COLO829 (cell line): Measurements from ENCODE around the gene CHRNA10.

ENCODE experiments used
- DNase-seq: peaks from one replicate; pipeline ENCODE4 v3.0.0; 2012; ENCODE audit warnings: low spot score

CHRNA10 gene, protein sequence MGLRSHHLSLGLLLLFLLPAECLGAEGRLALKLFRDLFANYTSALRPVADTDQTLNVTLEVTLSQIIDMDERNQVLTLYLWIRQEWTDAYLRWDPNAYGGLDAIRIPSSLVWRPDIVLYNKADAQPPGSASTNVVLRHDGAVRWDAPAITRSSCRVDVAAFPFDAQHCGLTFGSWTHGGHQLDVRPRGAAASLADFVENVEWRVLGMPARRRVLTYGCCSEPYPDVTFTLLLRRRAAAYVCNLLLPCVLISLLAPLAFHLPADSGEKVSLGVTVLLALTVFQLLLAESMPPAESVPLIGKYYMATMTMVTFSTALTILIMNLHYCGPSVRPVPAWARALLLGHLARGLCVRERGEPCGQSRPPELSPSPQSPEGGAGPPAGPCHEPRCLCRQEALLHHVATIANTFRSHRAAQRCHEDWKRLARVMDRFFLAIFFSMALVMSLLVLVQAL

GRCh38 chr11:3671334-3672254 lies at the start of gene CHRNA10:
CHRNA10 (minus strand) TSS chr11:3671384; CDS start chr11:3671312, 72 bp downstream.
- no peak for DNase-seq

DNA sequence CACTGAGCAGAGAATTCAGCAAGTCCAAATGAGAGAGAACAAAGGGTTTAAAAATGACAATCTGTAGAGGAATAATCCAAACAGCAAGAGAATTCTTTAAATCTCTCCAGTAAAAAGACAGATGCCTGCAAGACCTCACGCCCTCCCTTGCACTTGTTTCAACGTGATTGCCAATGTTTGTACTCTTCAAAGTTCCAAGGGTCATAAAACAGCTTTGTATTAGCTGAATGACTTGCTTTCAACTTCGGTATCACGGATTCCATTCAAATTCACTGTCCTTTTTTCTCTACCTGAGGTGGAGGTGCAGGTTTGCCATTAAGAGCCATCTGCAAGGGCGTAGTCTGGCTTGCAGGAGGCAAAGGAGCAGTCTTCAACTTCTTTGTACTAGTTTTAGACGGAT lies 41.1 kb upstream of the CHRNA10 start:
- no peak for DNase-seq

DNA sequence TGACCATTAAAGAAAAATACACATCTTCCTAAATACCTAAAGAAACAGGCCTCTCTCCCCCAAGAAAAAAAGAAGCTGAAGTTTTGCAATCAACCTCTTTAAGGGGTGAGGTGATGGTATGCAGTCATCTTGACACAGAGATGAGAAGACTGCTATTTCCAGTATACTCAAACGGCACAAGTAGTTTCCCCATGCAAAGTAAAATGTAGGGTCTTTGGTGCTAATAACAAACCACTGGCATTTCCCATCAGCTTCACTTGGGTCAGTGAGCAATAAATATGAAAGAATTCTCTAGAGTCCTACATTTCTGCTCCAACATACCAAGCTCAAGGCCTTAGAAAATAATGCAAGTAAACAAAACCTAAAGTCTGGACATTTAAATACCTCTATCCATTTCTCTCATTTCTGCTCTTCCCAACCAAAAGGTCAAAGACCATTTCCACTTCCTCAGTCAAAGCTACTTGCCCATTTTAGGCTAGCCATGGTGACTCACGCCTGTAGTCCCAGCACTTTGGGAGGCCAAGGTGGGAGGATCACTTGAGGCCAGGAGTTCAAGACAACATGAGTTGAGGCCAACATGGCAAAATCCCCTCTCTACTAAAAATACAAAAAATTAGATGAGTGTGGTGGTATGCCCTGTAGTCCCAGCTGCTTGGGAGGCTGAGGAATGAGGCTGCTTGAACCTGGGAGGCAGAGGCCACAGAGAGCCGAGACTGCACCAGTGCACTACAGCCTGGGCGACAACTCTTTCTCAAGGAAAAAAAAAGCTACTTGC lies 39.5 kb upstream of the CHRNA10 start:
- no peak for DNase-seq

DNA sequence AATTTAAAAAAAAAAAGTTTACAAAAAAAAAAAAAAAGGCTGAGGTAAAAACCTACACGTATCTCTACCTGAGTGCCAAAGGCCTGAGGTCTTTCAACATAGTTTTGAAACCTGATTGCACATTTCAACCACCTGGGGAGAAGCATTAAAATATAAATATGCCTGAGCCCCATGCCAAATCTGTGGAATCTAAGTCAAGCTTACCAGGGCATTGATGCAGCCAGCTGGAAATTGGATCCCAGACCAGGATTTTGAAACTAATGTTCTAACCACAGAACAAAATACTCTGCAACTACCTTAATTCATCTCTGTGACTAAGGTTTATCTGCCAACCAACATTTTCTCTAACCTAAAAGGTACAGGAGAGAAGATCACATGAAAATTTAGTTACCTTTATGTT lies 38.8 kb upstream of the CHRNA10 start:
- DNase-seq = no peak

- no peak for DNase-seq
These were observed 36.0 kb upstream of the CHRNA10 start for GRCh38 chr11:3707176-3707575.

DNA sequence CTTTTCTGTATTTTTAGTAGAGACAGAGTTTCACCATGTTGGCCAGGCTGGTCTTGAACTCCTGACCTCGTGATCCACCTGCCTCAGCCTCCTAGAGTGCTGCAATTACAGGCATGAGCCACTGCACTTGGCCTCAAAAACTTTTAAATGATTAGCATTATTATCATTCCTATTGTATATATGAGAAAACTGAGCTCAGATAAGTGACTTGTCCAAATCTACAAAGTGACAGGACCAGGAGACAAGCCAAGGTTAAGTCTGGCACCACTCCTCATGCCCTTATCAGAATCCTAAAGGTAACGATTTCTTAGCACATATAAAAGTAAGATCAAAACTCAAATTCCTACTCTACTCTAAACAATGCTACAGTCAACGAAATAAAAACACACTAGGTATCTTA lies 32.2 kb upstream of the CHRNA10 start:
- no peak for DNase-seq

DNA sequence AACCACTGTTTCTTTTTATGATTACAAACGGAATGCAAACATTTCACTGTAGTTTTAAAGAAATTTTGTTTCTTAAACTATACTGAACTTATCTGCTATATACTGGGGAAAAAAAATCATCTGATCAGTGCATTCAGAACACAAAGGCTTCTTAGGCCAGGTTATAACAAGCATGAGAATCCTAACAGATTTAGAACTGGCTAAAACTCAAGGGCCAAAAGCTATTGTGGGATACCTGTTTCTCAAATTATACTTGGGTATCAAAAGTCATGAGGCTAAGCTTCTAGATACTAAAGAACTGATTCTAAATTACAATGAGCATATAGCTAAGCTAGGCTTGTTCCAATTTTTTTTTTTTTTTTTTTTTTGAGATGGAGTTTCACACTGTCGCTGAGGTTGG lies 29.7 kb upstream of the CHRNA10 start:
- DNase-seq = no peak

GRCh38 chr11:3700410-3700809 lies 29.2 kb upstream of the CHRNA10 start:
- DNase-seq = no peak

DNA sequence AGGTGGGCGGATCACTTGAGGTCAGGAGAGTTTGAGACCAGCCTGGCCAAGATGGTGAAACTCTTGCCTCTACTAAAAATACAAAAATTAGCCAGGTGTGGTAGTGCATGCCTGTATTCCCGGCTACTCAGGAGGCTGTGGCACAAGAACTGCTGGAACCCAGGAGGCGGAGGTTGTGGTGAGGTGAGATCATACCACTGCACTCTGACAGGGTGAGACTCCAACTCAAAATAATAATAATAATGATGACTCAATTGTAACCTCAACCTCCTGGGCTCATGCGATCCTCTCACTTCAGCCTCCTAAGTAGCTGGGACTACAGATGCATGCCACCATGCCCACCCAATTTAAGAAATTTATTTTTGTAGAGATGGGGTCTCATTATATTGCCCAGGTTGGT lies 15.6 kb upstream of the CHRNA10 start:
- DNase-seq = no peak

- DNase-seq = no peak
These were observed 14.7 kb upstream of the CHRNA10 start for GRCh38 chr11:3685923-3686322.

DNA sequence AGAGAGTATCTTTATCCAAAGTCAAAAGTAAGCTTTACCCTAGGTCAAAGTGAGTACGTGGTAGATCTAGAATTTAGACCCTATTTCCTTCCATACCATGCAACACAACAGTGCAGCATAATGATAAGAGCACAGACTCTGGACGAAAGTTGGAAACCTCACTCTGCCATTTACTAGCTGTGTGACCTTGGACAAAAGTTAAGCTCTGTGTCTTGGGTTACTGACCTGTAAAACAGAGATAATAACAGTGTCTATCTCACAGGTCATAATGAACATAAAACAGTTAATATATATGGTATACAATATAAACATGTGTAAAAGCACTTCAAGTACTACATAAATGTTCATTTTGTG lies 13.6 kb upstream of the CHRNA10 start:
- no peak for DNase-seq

DNA sequence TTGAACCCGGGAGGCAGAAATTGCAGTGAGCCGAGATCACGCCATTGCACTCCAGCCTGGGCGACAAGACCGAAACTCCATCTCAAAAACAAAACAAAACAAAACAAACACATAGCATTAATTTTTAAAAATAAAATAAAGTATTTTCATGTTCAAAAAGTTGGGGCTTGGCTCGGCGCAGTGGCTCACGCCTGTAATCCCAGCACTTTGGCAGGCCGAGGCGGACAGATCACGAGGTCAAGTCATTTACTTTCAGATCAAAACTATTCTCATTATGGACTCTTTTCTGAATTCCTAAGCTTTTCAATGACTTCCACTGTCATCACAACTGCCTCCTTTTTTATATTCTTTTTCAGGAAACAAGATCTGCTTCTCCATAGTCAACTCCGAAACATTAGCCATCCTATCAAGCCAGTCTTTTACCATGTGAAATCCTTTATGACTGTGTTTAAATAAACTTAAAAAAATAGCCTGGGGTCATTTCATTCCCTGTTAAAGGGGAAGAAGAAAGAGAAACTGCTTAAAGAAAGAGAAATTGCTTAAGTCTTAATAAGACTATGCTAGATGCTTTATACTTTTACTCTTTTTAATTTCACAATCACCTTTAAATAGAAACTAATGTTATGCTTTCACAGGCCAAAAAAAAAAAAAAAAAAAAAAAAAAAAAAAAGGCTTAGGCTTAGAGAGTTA lies 13.1 kb upstream of the CHRNA10 start:
- peak; percentile 93 for DNase-seq

DNA sequence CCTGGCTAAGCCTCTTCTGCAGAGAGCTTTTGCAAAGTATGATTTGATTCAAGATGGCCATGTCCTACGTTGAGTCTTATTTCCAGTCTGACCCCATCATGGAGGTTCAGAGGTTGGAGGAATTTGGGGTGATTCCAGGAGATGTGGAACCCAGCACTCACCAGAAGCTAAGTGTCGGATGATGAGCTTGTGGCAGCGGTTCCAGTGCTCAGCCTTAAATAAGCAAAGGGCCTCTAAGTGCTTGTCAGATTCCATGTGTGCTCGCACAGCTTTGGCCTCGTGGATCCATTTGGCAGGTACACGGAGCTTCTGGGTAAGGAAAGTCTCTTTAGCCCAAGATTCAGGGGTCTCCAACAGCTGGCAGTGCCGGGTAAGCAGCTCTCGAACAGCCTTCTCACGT lies 11.9 kb upstream of the CHRNA10 start:
- DNase-seq = no peak

- no peak for DNase-seq
These were observed 7.9 kb upstream of the CHRNA10 start for GRCh38 chr11:3679077-3679476.

DNA sequence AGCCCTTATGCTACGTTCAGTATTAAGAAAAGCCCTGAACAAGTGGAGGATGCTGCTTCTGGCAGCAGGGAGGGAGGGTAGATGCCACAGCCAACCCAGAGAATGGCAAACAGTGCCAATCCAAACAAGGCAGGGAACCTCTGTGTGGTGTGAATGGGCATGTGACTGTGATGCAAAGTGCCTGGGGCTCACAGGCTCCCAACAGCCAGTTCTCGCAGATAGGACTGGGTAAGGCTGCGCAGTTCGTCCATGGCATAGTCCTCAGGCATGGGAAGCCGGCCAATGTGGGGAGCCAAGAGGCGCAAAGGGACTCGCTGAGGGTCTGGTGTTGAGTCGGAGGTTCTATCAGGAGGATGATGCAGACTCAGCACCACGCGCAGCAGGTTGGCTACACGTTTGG lies 4.8 kb upstream of the CHRNA10 start:
- DNase-seq = no peak

DNA sequence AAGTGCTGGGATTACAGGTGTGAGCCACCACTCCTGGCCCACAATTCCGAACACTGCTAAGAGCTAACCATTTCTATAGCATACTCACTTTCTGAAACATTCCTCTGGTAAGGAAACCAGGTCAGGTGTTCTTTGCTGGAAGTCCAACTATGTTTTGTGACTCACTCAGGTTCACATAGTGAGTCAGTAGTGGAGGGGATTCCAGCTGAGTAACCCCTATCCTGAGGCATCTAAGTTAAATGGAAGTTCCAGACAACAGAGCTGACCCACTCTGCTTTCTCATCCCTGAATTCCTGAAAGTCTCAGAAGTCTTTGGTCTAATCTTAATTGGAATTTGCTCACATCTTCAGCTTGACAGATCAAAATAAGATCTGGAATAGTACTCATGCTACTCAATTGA lies 3.0 kb upstream of the CHRNA10 start:
- DNase-seq = no peak

- DNase-seq = no peak
These were observed 1.4 kb downstream of the CHRNA10 start for GRCh38 chr11:3669742-3670183.

- DNase-seq = no peak
These were observed 2.1 kb downstream of the CHRNA10 start for GRCh38 chr11:3669128-3669527.

DNA sequence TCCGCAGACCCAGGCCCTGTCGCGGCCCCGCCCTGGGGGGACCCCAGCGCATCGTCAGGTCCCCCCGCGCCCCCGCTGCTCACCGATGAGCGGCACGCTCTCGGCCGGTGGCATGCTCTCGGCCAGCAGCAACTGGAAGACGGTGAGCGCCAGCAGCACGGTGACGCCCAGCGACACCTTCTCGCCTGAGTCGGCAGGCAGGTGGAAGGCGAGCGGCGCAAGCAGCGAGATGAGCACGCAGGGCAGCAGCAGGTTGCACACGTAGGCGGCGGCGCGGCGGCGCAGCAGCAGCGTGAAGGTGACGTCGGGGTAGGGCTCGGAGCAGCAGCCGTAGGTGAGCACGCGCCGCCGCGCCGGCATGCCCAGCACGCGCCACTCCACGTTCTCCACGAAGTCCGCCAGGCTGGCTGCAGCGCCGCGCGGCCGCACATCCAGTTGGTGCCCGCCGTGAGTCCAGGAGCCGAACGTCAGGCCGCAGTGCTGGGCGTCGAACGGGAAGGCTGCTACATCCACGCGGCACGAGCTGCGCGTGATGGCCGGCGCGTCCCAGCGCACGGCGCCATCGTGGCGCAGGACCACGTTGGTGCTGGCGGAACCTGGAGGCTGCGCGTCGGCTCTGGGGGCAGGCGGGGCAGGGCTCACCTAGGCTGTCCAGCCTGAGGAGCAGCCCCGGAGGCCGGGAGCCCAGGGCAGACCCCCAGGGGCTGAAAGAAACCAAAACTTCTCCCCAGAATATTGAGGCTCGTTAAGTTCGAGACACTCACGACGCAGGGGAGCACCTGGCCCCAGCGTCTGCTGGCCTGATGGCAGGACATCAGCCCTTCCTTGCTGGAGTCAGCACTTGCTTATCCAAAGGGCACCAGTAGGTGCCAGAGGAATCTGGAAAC lies 3.8 kb downstream of the CHRNA10 start:
- no peak for DNase-seq

DNA sequence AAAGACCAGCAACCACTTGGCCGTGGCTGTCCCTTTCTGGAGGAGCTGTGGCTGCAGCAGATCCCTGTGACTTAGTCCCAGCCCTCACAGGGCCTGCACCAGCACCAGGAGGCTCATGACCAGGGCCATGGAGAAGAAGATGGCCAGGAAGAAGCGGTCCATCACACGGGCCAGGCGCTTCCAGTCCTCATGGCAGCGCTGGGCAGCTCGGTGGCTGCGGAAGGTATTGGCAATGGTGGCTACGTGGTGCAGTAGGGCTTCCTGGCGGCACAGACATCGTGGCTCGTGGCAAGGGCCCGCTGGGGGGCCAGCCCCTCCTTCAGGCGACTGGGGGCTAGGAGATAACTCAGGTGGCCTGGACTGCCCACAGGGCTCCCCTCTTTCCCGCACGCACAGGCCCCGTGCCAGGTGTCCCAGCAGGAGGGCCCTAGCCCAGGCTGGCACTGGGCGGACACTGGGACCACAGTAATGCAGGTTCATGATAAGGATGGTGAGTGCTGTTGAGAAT lies 5.1 kb downstream of the CHRNA10 start:
- no peak for DNase-seq
